ENCODE data around the gene CIB1. TPM values are rescaled to one million over a fixed set of nuclear protein-coding genes. Genes with fewer than 3 reads are reported as not detected.

Gene CIB1
- total and polyA plus RNA-seq, 10 of the 15 experiments (the other 5 are each of a cell fraction or from before 2014, with no cell fraction given): 10.8 to 155 (median 81.9) TPM

- TF ChIP-seq FOXM1 (IDR thresholded peaks at IDR 0.05; ENCODE audit: low read depth, low read length) (no peak), HDAC6 (IDR thresholded peaks at IDR 0.05; ENCODE audit: unreplicated experiment) (no peak), REST (IDR thresholded peaks at IDR 0.05; ENCODE audit: low read depth, low read length) (no peak), RAD21 (IDR thresholded peaks at IDR 0.05; ENCODE audit: insufficient read depth, low read depth, low read length) (no peak)
These were observed 40.6 kb downstream of the CIB1 start (continued) for GRCh38 chr15:90192961-90193786.

- POLR2A ChIA-PET: interaction anchor here (0.6 to 6.0 kb wide), 11 partner anchors 10 to 334 kb away, joined by 3 to 101 read pairs (median 5); partner anchors contain the start of genes CIB1, GDPGP1 and SEMA4B
- intact Hi-C loops (cut with micrococcal nuclease; ENCODE audit: unreplicated experiment) (loop anchor here (5.0 kb wide), 1 partner anchor 40 kb away; the partner anchor contains the start of genes CIB1 and GDPGP1), in situ Hi-C loops (cut with MboI) (no loop called here)
- FAIRE-seq (no peak), DNase-seq (ENCODE audit: low read depth, low spot score) (peak; percentile 70), ATAC-seq (peak; percentile 92)
- Histone ChIP-seq H2AFZ (ENCODE audit: control insufficient read depth, low read depth, low read length) (peak overlapping the region; percentile 49), H3K9me3 (replicated peaks; ENCODE audit: control insufficient read depth, insufficient read depth, low read length) (no peaks in the 10 kb centered on the region), H3K9ac (ENCODE audit: control insufficient read depth, insufficient read depth, low read length) (peak overlapping the region; percentile 5; the same call in 1 of the 2 replicates), H3K4me1 (ENCODE audit: control insufficient read depth, insufficient read depth, low read length) (peaks cover 41% of the 10 kb centered on the region), H3K27me3 (replicated peaks in 1 of 2; ENCODE audit: control insufficient read depth in 2 of 2, insufficient read depth in 2 of 2, low read length in 1 of 2) (no peaks in the 10 kb centered on the region), H3K4me2 (ENCODE audit: control insufficient read depth, insufficient read depth) (peak overlapping the region; percentile 87), H3K79me2 (ENCODE audit: control insufficient read depth, insufficient read depth, low read length) (peaks cover 5% of the 10 kb centered on the region; the same call in 1 of the 2 replicates), H3K4me3 (peak overlapping the region; percentile 57; the same call in 1 of the 2 replicates), H4K20me1 (ENCODE audit: control insufficient read depth, insufficient read depth) (no peaks in the 10 kb centered on the region), H3K27ac (ENCODE audit: control insufficient read depth, insufficient read depth) (peak overlapping the region; percentile 65), H3K36me3 (ENCODE audit: control insufficient read depth in 2 of 2, insufficient read depth in 2 of 2, low read length in 1 of 2) (0 out of 4 replicates have a peak, but pooled peaks cover 0 to 2% of the 10 kb centered on the region in 2 experiments)
- CTCF ChIA-PET: interaction anchor here (0.7 to 4.1 kb wide), 17 partner anchors 9 to 95 kb away, joined by 3 to 22 read pairs (median 4); partner anchors contain the start of genes CIB1 and SEMA4B
- SMC1A ChIA-PET (ENCODE audit: uncharacterized antibody, unreplicated experiment): interaction anchor here (0.7 to 5.3 kb wide), 14 partner anchors 9 to 93 kb away, joined by 3 to 47 read pairs (median 6); partner anchors contain the start of genes CIB1, GDPGP1, IDH2 and SEMA4B
- BruUV-seq (replicated peaks): no TSS peak
- 5% methylated on average over 7 of the region's 7 CpGs for WGBS (ENCODE audit: insufficient coverage, insufficient replicate concordance, low lambda C conversion rate, missing lambda C conversion rate)
- RAD21 ChIA-PET (ENCODE audit: unreplicated experiment): interaction anchor here (0.7 to 3.3 kb wide), 21 partner anchors 9 to 739 kb away, joined by 3 to 43 read pairs (median 5); partner anchors contain the start of genes CIB1, GDPGP1 and SEMA4B
- no peak for TF ChIP-seq ZBTB4 (CRISPR knock-in tag; IDR thresholded peaks at IDR 0.05)
- TF ChIP-seq EGR1 (IDR thresholded peaks at IDR 0.05; ENCODE audit: borderline replicate concordance in 1 of 2, low read depth in 2 of 2, low read length in 2 of 2): 0 out of 3 replicates have a peak, but pooled peaks of 1 of the 2 experiments have one; percentile 22
- no peak for TF ChIP-seq SMAD1 (IDR thresholded peaks at IDR 0.05; ENCODE audit: low read depth, partially characterized antibody)
- TF ChIP-seq IKZF2 (IDR thresholded peaks at IDR 0.05): peak in 1 of 2 experiments; percentile 50; a peak in 1 of 4 replicates
- TF ChIP-seq PKNOX1 (IDR thresholded peaks at IDR 0.05): peak; percentile 80
- no peak for TF ChIP-seq PAX8 (IDR thresholded peaks at IDR 0.05)
These were observed 41.8 kb downstream of the CIB1 start for GRCh38 chr15:90191794-90192509.
